ENCODE data around the gene EPX.

The EPX gene

DNA sequence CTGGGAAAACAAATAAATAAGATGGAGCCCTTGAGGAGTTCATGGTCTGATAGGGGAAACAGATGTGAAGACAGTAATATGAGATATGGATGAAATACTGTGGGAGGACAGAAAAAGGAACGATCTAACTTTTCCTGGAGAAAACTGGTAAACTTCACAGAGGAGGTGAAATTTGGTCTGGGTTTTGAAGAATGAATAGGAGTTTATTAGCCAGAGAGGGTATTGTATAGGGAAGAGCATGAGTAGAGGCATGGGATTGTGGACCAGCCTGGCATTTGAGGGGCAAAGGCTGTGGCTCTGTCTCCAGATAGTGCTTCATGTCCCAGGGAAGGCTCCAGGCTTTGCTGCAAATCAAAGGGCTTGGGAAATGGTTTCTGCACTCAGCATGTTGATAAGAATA lies 47.5 kb downstream of the EPX start:
- TF ChIP-seq, protein P1, sequence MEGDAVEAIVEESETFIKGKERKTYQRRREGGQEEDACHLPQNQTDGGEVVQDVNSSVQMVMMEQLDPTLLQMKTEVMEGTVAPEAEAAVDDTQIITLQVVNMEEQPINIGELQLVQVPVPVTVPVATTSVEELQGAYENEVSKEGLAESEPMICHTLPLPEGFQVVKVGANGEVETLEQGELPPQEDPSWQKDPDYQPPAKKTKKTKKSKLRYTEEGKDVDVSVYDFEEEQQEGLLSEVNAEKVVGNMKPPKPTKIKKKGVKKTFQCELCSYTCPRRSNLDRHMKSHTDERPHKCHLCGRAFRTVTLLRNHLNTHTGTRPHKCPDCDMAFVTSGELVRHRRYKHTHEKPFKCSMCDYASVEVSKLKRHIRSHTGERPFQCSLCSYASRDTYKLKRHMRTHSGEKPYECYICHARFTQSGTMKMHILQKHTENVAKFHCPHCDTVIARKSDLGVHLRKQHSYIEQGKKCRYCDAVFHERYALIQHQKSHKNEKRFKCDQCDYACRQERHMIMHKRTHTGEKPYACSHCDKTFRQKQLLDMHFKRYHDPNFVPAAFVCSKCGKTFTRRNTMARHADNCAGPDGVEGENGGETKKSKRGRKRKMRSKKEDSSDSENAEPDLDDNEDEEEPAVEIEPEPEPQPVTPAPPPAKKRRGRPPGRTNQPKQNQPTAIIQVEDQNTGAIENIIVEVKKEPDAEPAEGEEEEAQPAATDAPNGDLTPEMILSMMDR (IDR thresholded peaks at IDR 0.05; ENCODE audit: low read length, missing control alignments), result no peak
- no peak for DNase-seq (ENCODE audit: low read depth)
- no peak overlapping the region for H3K4me3 ChIP-seq (replicated peaks; ENCODE audit: low read depth, low read length)

DNA sequence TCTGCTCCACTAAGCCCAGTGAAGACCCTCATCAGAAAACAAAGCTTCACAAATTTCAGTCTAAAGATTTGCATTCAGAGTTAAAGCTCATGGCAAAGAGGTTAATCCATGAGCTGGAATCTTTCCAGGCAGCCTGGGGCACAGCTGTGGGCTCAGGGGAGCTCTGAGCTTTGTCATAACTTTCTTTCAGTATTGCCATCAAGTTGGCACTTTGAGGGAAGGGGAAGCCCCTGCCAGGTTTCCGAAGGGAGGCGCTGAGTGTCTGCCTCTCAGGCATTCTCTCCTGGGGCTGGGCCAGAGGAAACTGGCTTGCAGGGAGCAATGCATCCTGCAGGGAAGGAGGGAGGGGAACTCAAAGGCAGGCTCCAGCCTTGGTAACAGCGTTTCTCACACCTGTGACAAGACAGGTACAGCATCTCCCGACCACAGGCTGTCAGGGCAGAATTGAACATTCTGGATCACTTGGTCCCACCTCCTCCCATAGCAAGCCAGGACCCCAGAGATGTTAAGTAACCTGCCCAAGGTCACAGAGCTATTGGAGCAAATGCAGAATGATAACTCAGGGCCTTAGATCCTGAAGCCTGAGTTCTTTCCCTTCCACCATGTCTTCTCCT lies 49.8 kb downstream of the EPX start:
- H3K4me3 ChIP-seq (replicated peaks; ENCODE audit: low read depth, low read length), result no peak overlapping the region
- DNase-seq (ENCODE audit: low read depth), result no peak
- TF ChIP-seq, protein P1 (IDR thresholded peaks at IDR 0.05; ENCODE audit: low read length, missing control alignments), result no peak

DNA sequence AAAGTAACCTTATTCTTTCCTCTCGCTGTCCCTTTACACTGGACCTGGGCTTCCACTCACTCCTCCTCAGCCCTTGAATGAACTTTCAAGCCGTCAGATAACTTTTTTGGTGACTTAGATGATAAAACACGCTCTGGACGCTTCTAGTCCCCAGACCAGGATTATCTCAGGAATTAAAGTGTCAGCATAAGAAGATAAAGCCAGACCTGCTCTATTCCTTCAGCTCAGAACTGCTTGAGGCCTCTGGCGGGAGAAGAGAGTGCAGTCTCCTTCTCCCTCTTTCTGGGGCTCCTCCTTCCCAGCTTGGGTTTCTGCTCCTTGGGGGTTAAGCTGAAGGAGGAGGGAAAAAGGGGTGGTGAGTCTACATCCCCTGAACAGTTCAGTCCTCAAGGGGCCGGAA lies 52.4 kb downstream of the EPX start:
- no peak overlapping the region for H3K4me3 ChIP-seq (replicated peaks; ENCODE audit: low read depth, low read length)
- DNase-seq (ENCODE audit: low read depth), result no peak

DNA sequence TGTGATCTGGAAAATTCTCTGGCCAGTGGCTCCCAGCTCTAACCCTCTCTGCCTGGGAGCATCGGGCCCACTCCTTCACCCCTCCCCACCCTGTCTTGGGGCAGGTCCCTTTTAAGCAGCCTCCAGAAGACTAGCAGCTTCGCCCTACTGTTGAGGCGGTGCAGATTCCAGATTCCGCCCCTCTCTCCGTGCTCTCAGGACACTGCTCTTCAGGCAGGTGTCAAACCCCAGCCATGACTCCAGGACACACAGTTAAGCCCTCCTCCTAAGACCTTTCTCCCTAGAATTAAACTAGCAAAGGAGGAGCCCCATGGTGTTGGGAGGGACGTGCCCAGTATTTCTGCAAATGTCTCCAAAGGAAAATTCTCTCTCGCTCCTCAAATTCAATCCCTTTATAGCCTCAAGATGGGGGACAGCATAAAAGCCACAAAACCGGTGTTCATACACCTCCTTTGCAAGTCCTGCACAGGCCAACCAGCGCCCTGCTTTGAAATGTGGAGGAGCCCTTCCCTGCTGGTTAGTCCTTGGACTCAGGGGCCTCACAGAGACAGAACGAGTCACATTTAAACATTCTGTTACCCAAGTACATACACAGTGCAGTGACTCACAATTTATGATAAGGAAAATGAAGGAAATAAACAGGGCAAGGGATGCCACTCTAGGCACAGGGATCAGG lies 53.0 kb downstream of the EPX start:
- no peak overlapping the region for H3K4me3 ChIP-seq (replicated peaks; ENCODE audit: low read depth, low read length)
- TF ChIP-seq, protein P1 (IDR thresholded peaks at IDR 0.05; ENCODE audit: low read length, missing control alignments), result no peak
- DNase-seq (ENCODE audit: low read depth), result no peak

More for the DNA sequence above, 52.4 kb downstream of the EPX start:
- TF ChIP-seq, protein P1 (IDR thresholded peaks at IDR 0.05; ENCODE audit: low read length, missing control alignments), result no peak

DNA sequence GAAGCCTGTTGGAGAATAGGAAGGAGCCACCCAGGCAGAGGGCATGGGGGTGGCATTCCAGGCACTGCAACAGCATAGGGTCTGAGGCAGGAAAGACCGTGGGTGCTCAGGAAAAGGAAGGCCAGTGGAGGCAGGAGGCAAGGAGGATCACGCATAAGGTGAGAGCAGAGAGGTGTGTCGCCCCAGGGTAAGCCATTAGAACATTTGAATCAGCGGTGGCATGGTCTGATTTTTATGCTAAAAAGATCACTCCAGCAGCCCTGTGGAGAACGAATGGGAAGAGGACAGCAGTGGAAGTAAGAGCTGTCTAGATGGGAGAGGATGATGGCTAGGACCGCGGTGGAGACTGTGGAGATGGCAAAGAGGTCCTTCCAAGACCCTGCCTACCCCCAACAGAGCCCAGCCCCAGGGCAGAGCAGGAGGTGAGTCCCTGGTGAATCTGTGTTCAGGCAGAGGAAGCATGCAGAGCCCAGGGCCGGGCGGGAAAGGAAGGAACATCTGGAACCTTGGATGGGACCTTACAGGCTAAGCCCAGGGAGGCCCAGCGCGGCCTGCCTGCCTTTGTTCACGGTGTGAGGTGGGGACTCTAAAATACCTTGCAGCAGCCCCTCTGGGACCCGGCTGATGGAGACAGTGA lies 53.7 kb downstream of the EPX start:
- TF ChIP-seq, protein P1 (IDR thresholded peaks at IDR 0.05; ENCODE audit: low read length, missing control alignments), result no peak
- DNase-seq (ENCODE audit: low read depth), result no peak
- no peak overlapping the region for H3K4me3 ChIP-seq (replicated peaks; ENCODE audit: low read depth, low read length)

DNA sequence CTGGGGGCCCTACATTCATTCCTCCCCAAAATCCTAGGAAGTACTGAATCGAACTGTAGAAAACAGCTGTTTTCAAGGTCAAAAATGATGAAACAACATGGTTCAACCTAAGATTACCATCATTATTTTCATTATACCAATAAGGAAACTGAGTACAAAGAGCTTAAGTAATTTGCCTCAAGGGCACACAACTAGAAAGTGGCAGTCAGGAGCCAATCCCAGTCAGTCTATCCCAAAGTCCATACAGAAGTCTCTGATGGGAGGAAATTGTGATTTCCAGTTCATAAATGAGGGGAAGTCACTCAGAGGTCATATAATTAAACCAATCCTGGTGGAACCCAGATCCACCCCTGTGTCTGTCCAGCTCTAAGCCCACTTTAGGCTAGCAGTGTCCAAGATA lies 54.3 kb downstream of the EPX start:
- DNase-seq (ENCODE audit: low read depth), result no peak
- no peak overlapping the region for H3K4me3 ChIP-seq (replicated peaks; ENCODE audit: low read depth, low read length)
- TF ChIP-seq, protein P1 (IDR thresholded peaks at IDR 0.05; ENCODE audit: low read length, missing control alignments), result no peak

All from fibroblast of pulmonary artery (primary cell).